ENCODE data around the gene ELOVL1.

The ELOVL1 gene

GRCh38 chr1:43348809-43349593 lies 18.8 kb downstream of the ELOVL1 start:
- Histone ChIP-seq H3K27ac (ENCODE audit: low read depth, low read length) (peak overlapping the region; percentile 99), H3K4me3 (ENCODE audit: low read depth in 1 of 2, low read length in 2 of 2) (peak overlapping the region; percentile 66 to 70), H3K9ac (ENCODE audit: low read depth in 1 of 2, low read length in 2 of 2) (peak overlapping the region; percentile 80 to 87), H3K4me1 (ENCODE audit: control insufficient read depth in 1 of 2, insufficient read depth in 2 of 2, low read length in 2 of 2) (peaks cover 30 to 31% of the 10 kb centered on the region in 2 donors), H3K27me3 (ENCODE audit: control insufficient read depth in 1 of 2, insufficient read depth in 2 of 2, low read length in 2 of 2) (no peaks in the 10 kb centered on the region), H3K36me3 (ENCODE audit: control insufficient read depth in 1 of 2, insufficient read depth in 2 of 2, low read length in 2 of 2) (no peaks in the 10 kb centered on the region), H3K9me3 (ENCODE audit: control insufficient read depth in 1 of 2, low read length in 2 of 2) (no peaks in the 10 kb centered on the region)

DNA sequence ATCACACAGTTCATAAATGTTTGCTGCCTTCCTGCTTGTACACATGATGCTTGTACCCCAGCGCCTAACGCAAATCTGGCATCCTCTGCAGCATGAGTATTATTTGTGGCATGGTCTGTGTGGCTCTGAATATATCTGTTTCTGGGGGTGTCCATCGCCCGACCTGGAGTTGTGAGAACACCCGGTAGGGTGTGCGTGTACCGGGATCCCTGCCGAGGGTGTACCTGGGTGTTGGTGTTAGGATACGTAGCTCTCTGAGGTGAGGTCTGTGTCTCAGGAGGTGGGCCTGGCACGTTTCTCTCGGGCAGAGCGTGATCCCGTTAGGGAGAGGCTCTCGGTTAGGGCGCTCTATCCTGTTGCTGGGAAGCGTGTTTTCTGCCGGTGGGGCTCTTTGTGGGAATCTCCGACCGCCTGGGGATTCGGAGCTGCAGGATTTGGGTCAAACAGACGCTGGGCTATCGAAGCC lies 19.4 kb downstream of the ELOVL1 start:
- Histone ChIP-seq H3K9me3 (ENCODE audit: control insufficient read depth in 1 of 2, low read length in 2 of 2) (no peaks in the 10 kb centered on the region), H3K36me3 (ENCODE audit: control insufficient read depth in 1 of 2, insufficient read depth in 2 of 2, low read length in 2 of 2) (no peaks in the 10 kb centered on the region), H3K27me3 (ENCODE audit: control insufficient read depth in 1 of 2, insufficient read depth in 2 of 2, low read length in 2 of 2) (no peaks in the 10 kb centered on the region), H3K9ac (ENCODE audit: low read depth in 1 of 2, low read length in 2 of 2) (peak overlapping the region; percentile 80 to 86), H3K4me3 (ENCODE audit: low read depth in 1 of 2, low read length in 2 of 2) (peak overlapping the region; percentile 66 to 70), H3K27ac (ENCODE audit: low read depth, low read length) (peak overlapping the region; percentile 99), H3K4me1 (ENCODE audit: control insufficient read depth in 1 of 2, insufficient read depth in 2 of 2, low read length in 2 of 2) (peaks cover 32 to 34% of the 10 kb centered on the region in 2 donors)

GRCh38 chr1:43346636-43347035 lies 21.2 kb downstream of the ELOVL1 start:
- H3K9me3 ChIP-seq (ENCODE audit: control insufficient read depth in 1 of 2, low read length in 2 of 2): no peaks in the 10 kb centered on the region
- H3K27ac ChIP-seq (ENCODE audit: low read depth, low read length): no peak overlapping the region
- no peak overlapping the region for H3K4me3 ChIP-seq (ENCODE audit: low read depth in 1 of 2, low read length in 2 of 2)
- H3K36me3 ChIP-seq (ENCODE audit: control insufficient read depth in 1 of 2, insufficient read depth in 2 of 2, low read length in 2 of 2): no peaks in the 10 kb centered on the region
- no peak overlapping the region for H3K9ac ChIP-seq (ENCODE audit: low read depth in 1 of 2, low read length in 2 of 2)
- peaks cover 32 to 34% of the 10 kb centered on the region in 2 donors for H3K4me1 ChIP-seq (ENCODE audit: control insufficient read depth in 1 of 2, insufficient read depth in 2 of 2, low read length in 2 of 2)
- H3K27me3 ChIP-seq (ENCODE audit: control insufficient read depth in 1 of 2, insufficient read depth in 2 of 2, low read length in 2 of 2): no peaks in the 10 kb centered on the region

DNA sequence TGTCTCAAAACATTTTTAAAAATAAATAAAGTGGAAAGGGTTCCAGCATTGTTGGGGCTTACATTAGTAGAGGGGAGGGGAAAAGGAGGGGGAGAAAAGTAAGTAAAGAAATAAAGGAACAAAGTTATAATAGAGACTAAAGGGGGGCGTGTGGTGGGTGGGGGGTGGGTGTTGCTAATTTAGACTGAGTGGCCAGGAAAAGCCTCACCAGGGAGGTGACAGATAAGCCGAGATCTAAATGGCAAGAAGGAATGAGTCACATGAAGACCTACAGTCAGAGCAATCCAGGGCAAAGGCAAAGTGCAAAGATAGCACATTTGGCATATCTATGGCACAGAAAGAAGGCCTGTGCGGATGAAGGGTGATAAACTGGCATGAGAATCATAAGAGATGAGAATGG lies 22.7 kb downstream of the ELOVL1 start:
- H3K9ac ChIP-seq (ENCODE audit: low read depth in 1 of 2, low read length in 2 of 2): no peak overlapping the region
- no peak overlapping the region for H3K4me3 ChIP-seq (ENCODE audit: low read depth in 1 of 2, low read length in 2 of 2)
- H3K27ac ChIP-seq (ENCODE audit: low read depth, low read length): no peak overlapping the region
- H3K36me3 ChIP-seq (ENCODE audit: control insufficient read depth in 1 of 2, insufficient read depth in 2 of 2, low read length in 2 of 2): no peaks in the 10 kb centered on the region
- no peaks in the 10 kb centered on the region for H3K27me3 ChIP-seq (ENCODE audit: control insufficient read depth in 1 of 2, insufficient read depth in 2 of 2, low read length in 2 of 2)
- H3K9me3 ChIP-seq (ENCODE audit: control insufficient read depth in 1 of 2, low read length in 2 of 2): no peaks in the 10 kb centered on the region
- peaks cover 32% of the 10 kb centered on the region in 2 donors for H3K4me1 ChIP-seq (ENCODE audit: control insufficient read depth in 1 of 2, insufficient read depth in 2 of 2, low read length in 2 of 2)

- H3K36me3 ChIP-seq (ENCODE audit: control insufficient read depth in 1 of 2, insufficient read depth in 2 of 2, low read length in 2 of 2): no peaks in the 10 kb centered on the region
- H3K27me3 ChIP-seq (ENCODE audit: control insufficient read depth in 1 of 2, insufficient read depth in 2 of 2, low read length in 2 of 2): no peaks in the 10 kb centered on the region
- peaks cover 25 to 32% of the 10 kb centered on the region in 2 donors for H3K4me1 ChIP-seq (ENCODE audit: control insufficient read depth in 1 of 2, insufficient read depth in 2 of 2, low read length in 2 of 2)
- H3K9me3 ChIP-seq (ENCODE audit: control insufficient read depth in 1 of 2, low read length in 2 of 2): no peaks in the 10 kb centered on the region
- H3K27ac ChIP-seq (ENCODE audit: low read depth, low read length): no peak overlapping the region
- no peak overlapping the region for H3K4me3 ChIP-seq (ENCODE audit: low read depth in 1 of 2, low read length in 2 of 2)
- H3K9ac ChIP-seq (ENCODE audit: low read depth in 1 of 2, low read length in 2 of 2): no peak overlapping the region
Measured at GRCh38 chr1:43344267-43344850, 23.5 kb downstream of the ELOVL1 start.

- Histone ChIP-seq H3K4me3 (ENCODE audit: low read depth in 1 of 2, low read length in 2 of 2) (no peak overlapping the region), H3K4me1 (ENCODE audit: control insufficient read depth in 1 of 2, insufficient read depth in 2 of 2, low read length in 2 of 2) (peaks cover 13% of the 10 kb centered on the region in 2 donors), H3K27me3 (ENCODE audit: control insufficient read depth in 1 of 2, insufficient read depth in 2 of 2, low read length in 2 of 2) (no peaks in the 10 kb centered on the region)
Measured at GRCh38 chr1:43340559-43340958, 27.3 kb downstream of the ELOVL1 start.

GRCh38 chr1:43339584-43340232 lies 28.1 kb downstream of the ELOVL1 start:
- Histone ChIP-seq H3K9ac (ENCODE audit: low read depth in 1 of 2, low read length in 2 of 2) (no peak overlapping the region), H3K4me1 (ENCODE audit: control insufficient read depth in 1 of 2, insufficient read depth in 2 of 2, low read length in 2 of 2) (peaks cover 9 to 10% of the 10 kb centered on the region in 2 donors), H3K4me3 (ENCODE audit: low read depth in 1 of 2, low read length in 2 of 2) (no peak overlapping the region), H3K9me3 (ENCODE audit: control insufficient read depth in 1 of 2, low read length in 2 of 2) (no peaks in the 10 kb centered on the region), H3K36me3 (ENCODE audit: control insufficient read depth in 1 of 2, insufficient read depth in 2 of 2, low read length in 2 of 2) (no peaks in the 10 kb centered on the region), H3K27me3 (ENCODE audit: control insufficient read depth in 1 of 2, insufficient read depth in 2 of 2, low read length in 2 of 2) (no peaks in the 10 kb centered on the region), H3K27ac (ENCODE audit: low read depth, low read length) (no peak overlapping the region)

More at GRCh38 chr1:43340559-43340958, 27.3 kb downstream of the ELOVL1 start:
- H3K9me3 ChIP-seq (ENCODE audit: control insufficient read depth in 1 of 2, low read length in 2 of 2): no peaks in the 10 kb centered on the region
- H3K27ac ChIP-seq (ENCODE audit: low read depth, low read length): no peak overlapping the region
- H3K36me3 ChIP-seq (ENCODE audit: control insufficient read depth in 1 of 2, insufficient read depth in 2 of 2, low read length in 2 of 2): no peaks in the 10 kb centered on the region
- H3K9ac ChIP-seq (ENCODE audit: low read depth in 1 of 2, low read length in 2 of 2): no peak overlapping the region

DNA sequence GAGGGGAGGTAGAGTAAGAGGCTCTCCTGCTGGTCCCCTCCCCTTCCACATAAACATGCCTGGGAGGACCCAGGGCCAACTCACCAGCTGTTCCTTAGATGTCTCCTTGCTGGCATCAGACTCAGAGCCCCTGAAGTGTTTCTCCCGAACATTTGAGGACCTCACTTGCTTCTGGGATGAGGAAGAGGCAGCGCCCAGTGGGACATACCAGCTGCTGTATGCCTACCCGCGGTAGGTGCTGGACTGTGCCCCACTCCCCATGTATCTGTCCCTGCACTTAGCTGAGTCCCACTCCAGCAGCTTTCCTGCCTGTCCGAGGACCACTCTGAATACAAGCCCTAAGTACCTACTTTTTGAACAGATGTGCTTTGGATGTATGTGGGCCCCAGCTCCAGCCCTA lies 29.8 kb downstream of the ELOVL1 start:
- Histone ChIP-seq H3K4me3 (ENCODE audit: low read depth in 1 of 2, low read length in 2 of 2) (no peak overlapping the region), H3K4me1 (ENCODE audit: control insufficient read depth in 1 of 2, insufficient read depth in 2 of 2, low read length in 2 of 2) (no peaks in the 10 kb centered on the region), H3K27ac (ENCODE audit: low read depth, low read length) (no peak overlapping the region), H3K36me3 (ENCODE audit: control insufficient read depth in 1 of 2, insufficient read depth in 2 of 2, low read length in 2 of 2) (no peaks in the 10 kb centered on the region), H3K9ac (ENCODE audit: low read depth in 1 of 2, low read length in 2 of 2) (no peak overlapping the region), H3K9me3 (ENCODE audit: control insufficient read depth in 1 of 2, low read length in 2 of 2) (no peaks in the 10 kb centered on the region), H3K27me3 (ENCODE audit: control insufficient read depth in 1 of 2, insufficient read depth in 2 of 2, low read length in 2 of 2) (no peaks in the 10 kb centered on the region)

DNA sequence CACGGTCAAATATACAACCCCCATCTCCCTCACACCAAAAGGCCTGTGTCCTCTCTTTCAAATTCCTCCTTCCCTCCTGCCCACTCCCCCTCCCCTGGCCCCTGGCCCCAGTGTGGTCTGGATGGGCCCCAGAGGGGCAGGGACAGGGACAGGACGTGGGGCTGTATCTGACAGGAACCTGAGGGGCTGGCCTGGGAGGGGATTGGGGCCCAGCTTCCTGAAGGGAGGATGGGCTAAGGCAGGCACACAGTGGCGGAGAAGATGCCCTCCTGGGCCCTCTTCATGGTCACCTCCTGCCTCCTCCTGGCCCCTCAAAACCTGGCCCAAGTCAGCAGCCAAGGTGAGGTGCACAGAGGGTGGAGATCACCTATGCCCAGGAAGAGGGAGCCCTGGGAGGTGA lies 30.2 kb downstream of the ELOVL1 start, which contains the start of gene MPL:
TSS of gene MPL (plus strand) at position 231 of the 400 bp plus-strand sequence. CDS start at position 262, 31 bp downstream.
- no peaks in the 10 kb centered on the region for H3K27me3 ChIP-seq (ENCODE audit: control insufficient read depth in 1 of 2, insufficient read depth in 2 of 2, low read length in 2 of 2)
- H3K27ac ChIP-seq (ENCODE audit: low read depth, low read length): no peak within 1 kb of the TSS
- H3K9ac ChIP-seq (ENCODE audit: low read depth in 1 of 2, low read length in 2 of 2): no peak within 1 kb of the TSS
- H3K4me3 ChIP-seq (ENCODE audit: low read depth in 1 of 2, low read length in 2 of 2): no peak within 1 kb of the TSS
- no peaks in the 10 kb centered on the region for H3K36me3 ChIP-seq (ENCODE audit: control insufficient read depth in 1 of 2, insufficient read depth in 2 of 2, low read length in 2 of 2)
- no peaks in the 10 kb centered on the region for H3K4me1 ChIP-seq (ENCODE audit: control insufficient read depth in 1 of 2, insufficient read depth in 2 of 2, low read length in 2 of 2)
- no peaks in the 10 kb centered on the region for H3K9me3 ChIP-seq (ENCODE audit: control insufficient read depth in 1 of 2, low read length in 2 of 2)

Measured in duodenal mucosa (tissue), 2 donors.